Ovary (tissue), 9 donors: ENCODE measurements around the gene FNDC10. TPM values are rescaled to one million over a fixed set of nuclear protein-coding genes. Genes with fewer than 3 reads are reported as not detected.

Source experiments
- DNase-seq, 5 donors: peaks; one replicate each; pipeline ENCODE4 v3.0.0-alpha.2; 2019 to 2020
- H3K27ac ChIP-seq, 2 donors: fragments of 200-600 bp; one replicate each; pipeline versions ENCODE4 v1.5.1 to v1.8.0; 2019 to 2022
- H3K27me3 ChIP-seq: fragments of 200-600 bp; one replicate; pipeline ENCODE4 v1.8.0; 2022
- H3K36me3 ChIP-seq: fragments of 200-600 bp; sonication (generic); one replicate; pipeline ENCODE4 v1.5.1; 2019
- H3K4me1 ChIP-seq: one replicate; pipeline ENCODE4 v1.8.1; 2013; ENCODE audit warnings: mild to moderate bottlenecking, moderate library complexity; ENCODE audit not compliant: insufficient read depth
- H3K4me3 ChIP-seq: fragments of 200-600 bp; sonication (generic); one replicate; pipeline ENCODE4 v1.5.1; 2017
- H3K9me3 ChIP-seq, 2 donors: fragments of 200-600 bp in 1 of 2; sonication (generic) in 1 of 2; one replicate each; pipeline versions ENCODE4 v1.5.1 to v1.8.1; 2013 to 2019; ENCODE audit warnings: mild to moderate bottlenecking in 1 of 2, moderate library complexity in 1 of 2
- EP300 ChIP-seq: sonication (generic); formaldehyde crosslinking; IDR thresholded peaks from one replicate; pipeline ENCODE4 v1.6.1; 2017; ENCODE audit warnings: antibody characterized with exemption
- POLR2A ChIP-seq: fragments of 450-650 bp; IDR thresholded peaks from one replicate; pipeline ENCODE4 v1.6.1; 2017; ENCODE audit warnings: antibody characterized with exemption, mild to moderate bottlenecking, moderate library complexity
- WGBS, 3 donors: extraction: QIAGEN DNeasy Blood & Tissue Kit in 1 of 3; methylation state at CpG; one replicate each; pipeline versions ENCODE4 v1.1.5 to v1.1.7; 2013 to 2017; 5-methylcytosine and 5-hydroxymethylcytosine counted together
- intact Hi-C, 4 donors: fragments of 100-400 bp; cut with DNase I; formaldehyde crosslinking; loops; one replicate each; pipeline versions ENCODE4 v1.11.0 to v1.15.1; 2022 to 2023
- polyA plus RNA-seq, 2 donors: library from polyadenylated mRNA; stranded (reverse); fragments of 200-250 nt in 1 of 2; fragments of 350-450 nt in 1 of 2; fragmentation: Illumina TruSeq in 1 of 2; extraction: RNeasy Lipid Tissue Mini Kit (QIAGEN cat#74804) in 1 of 2; gene quantifications; one replicate each; pipeline ENCODE4 v1.2.3, GENCODE V29; 2013 to 2014
- total RNA-seq, 7 donors: library from RNA; depleted of rRNA in 2 of 7; stranded (reverse); fragments of >200 nt in 2 of 7; fragmentation: NEBNext Ultra II Directional in 3 of 7; extraction: Animal tissue kit (Norgen Biotek cat#: 25700) in 3 of 7; gene quantifications; one replicate each; pipeline versions ENCODE4 v1.1.0 to v1.2.4, GENCODE V29; 2016 to 2023
- TF ChIP-seq, protein P1 (sequence below), 3 donors: fragments of 450-650 bp in 2 of 3; fragments of 200-600 bp in 1 of 3; IDR thresholded peaks; one replicate each; pipeline versions ENCODE4 v1.5.1 to v1.8.0; 2016 to 2022; ENCODE audit warnings: antibody characterized with exemption in 3 of 3, mild to moderate bottlenecking in 1 of 3
- donor health status: DM: no; HTN: no; CAD: no; lungs with moderate emphysema.
- donor health status: DM: no; HTN: no; CAD: no.
- donor health status: Bipolar disorder and iron deficiency.
- donor health status: DM: yes; HTN: yes; CAD: no.
- donor health status: DM: no; HTN: no; CAD: no.
- donor health status: DM: yes; HTN: yes; CAD: no.

FNDC10 gene
- total and polyA plus RNA-seq, 9 donors, result 0.33 to 3.2 (median 1.8) TPM; not detected in 1

DNA sequence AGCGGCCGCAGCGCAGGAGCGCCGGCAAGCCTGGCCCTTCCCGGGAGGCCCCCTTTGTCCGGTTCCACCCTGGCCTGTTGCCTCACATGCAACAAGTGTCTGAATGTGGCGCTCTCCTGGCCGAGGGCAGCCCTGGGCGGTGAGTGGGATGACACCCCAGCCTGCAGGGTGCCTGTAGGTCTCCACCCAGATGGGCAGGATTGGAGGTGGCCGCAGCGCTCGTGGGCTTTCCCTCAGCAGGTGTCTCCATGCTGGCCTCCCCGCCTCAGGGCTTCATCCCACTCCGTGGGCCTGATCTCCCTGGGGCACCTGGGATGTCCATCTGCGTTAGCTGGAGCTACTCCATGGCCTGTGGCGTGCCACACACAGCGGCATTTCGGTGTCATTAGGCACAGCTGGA, 16.9 kb upstream of the FNDC10 start:
- intact Hi-C loops, result no loop called here
- Histone ChIP-seq H3K9me3 (no peaks in the 10 kb centered on the region), H3K27ac (no peak overlapping the region), H3K4me1 (peaks cover 14% of the 10 kb centered on the region), H3K27me3 (no peaks in the 10 kb centered on the region), H3K4me3 (peak overlapping the region; percentile 92), H3K36me3 (no peaks in the 10 kb centered on the region)
- 67 to 83% (median 69%) methylated on average over 19 of the region's 19 CpGs for WGBS, 3 donors
- TF ChIP-seq POLR2A (no peak), EP300 (no peak)
- TF ChIP-seq, protein P1, sequence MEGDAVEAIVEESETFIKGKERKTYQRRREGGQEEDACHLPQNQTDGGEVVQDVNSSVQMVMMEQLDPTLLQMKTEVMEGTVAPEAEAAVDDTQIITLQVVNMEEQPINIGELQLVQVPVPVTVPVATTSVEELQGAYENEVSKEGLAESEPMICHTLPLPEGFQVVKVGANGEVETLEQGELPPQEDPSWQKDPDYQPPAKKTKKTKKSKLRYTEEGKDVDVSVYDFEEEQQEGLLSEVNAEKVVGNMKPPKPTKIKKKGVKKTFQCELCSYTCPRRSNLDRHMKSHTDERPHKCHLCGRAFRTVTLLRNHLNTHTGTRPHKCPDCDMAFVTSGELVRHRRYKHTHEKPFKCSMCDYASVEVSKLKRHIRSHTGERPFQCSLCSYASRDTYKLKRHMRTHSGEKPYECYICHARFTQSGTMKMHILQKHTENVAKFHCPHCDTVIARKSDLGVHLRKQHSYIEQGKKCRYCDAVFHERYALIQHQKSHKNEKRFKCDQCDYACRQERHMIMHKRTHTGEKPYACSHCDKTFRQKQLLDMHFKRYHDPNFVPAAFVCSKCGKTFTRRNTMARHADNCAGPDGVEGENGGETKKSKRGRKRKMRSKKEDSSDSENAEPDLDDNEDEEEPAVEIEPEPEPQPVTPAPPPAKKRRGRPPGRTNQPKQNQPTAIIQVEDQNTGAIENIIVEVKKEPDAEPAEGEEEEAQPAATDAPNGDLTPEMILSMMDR (IDR thresholded peaks at IDR 0.05), result no peak
- DNase-seq, result peak in 2 of 5 donors; percentile 48 to 51

DNA sequence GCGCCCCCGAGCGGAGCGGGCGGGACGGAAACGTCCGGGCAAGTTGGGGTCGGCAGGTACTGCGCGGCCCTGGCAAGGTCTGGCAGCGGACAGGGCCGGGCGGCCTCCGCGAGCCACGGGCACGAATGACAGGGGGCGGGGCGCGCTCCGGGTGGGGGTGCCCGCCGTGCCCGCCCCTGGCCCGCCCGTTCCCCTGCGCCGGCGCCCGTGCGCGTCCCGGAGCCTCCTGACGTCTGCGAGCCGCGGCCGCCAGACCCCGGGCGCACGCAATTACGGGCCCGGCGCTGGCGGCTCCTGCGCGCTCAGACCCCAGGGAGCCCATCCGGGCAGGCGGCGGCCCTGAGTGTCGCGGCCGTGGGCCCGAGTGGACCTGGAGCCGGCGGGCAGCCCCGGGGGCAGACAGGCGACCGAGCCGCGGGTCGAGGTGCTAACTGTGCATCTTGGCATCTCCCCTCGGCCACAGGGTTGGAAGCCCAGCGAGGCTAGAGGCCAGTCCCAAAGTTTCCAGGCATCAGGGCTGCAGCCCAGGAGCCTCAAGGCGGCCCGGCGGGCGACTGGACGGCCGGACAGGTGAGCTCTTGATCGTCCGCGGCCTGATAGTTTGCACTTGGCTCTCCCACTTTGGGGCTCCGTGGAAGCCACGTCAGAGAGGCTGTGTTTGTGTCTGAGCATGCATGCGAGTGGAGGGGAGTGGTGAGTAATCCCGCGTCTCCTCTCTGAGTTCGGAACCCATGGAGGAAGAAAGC, 16.3 kb upstream of the FNDC10 start:
- Histone ChIP-seq H3K27me3 (no peaks in the 10 kb centered on the region), H3K9me3 (no peaks in the 10 kb centered on the region), H3K4me1 (peaks cover 15% of the 10 kb centered on the region), H3K36me3 (no peaks in the 10 kb centered on the region), H3K27ac (peak overlapping the region; percentile 100), H3K4me3 (peak overlapping the region; percentile 92)
- WGBS, 3 donors, result 2 to 6% (median 3%) methylated on average over 25 to 80 of the region's 80 CpGs
- intact Hi-C loops, result no loop called here
- peak in 1 of 5 donors; percentile 53 for DNase-seq
- TF ChIP-seq EP300 (no peak), POLR2A (no peak)
- TF ChIP-seq, protein P1 (IDR thresholded peaks at IDR 0.05), result no peak

DNA sequence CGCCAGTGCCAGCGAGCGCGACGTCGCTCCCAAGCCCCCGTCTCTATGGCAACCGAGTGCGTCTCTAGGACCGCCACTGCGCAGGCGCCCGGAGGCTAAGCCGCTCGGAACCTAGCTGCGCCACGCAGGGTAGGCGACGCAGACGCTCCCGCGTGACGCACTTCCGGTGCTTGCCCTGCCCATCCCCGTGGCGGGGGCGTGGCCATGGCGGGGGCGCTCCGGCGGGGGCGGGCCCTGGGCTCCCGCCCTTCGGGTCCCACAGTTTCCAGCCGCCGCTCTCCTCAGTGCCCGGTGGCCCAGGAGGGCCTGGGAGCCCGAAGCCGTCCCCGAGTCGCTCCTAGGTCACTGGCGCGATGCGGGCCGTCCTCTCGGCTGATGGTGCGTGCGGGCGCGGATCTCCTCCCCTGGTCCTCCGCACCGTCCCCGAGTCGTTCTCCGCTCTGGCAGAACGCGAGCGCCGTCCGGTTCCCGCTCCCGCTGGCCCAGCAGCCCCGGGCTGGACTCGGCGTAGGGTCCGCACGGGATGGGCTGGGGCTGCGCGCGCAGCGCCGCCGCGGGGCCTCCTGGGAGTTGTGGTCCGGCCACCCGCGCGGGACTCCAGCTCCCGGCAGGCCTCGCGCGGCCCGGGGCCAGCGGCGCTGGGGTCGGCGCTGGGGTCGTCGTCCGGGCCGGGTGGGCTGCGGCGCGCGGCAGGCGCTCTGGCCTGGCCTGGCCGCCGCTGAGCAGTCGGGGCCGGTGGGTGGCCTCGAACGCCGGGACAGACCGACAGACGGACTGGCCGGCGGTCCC, 15.5 kb upstream of the FNDC10 start, which contains the start of gene MIB2:
Gene MIB2, plus strand, starts transcription at position 245 of the 789 bp plus-strand sequence. CDS start 7,953 bp downstream, outside the sequence.
- peak; percentile 94 to 98 (median 96) for DNase-seq
- no peaks in the 10 kb centered on the region for H3K27me3 ChIP-seq
- TF ChIP-seq, protein P1 (IDR thresholded peaks at IDR 0.05), result peak in 1 of 3 donors; percentile 25
- TF ChIP-seq EP300 (no peak), POLR2A (peak; percentile 82)
- peak within 1 kb of the TSS; percentile 92 for H3K4me3 ChIP-seq
- peaks cover 15% of the 10 kb centered on the region for H3K4me1 ChIP-seq
- 0 to 1% (median 0%) methylated on average over 21 to 107 of the region's 107 CpGs for WGBS, 3 donors
- H3K27ac ChIP-seq, result peak within 1 kb of the TSS; percentile 100
- no peaks in the 10 kb centered on the region for H3K36me3 ChIP-seq
- intact Hi-C loops, result no loop called here
- no peaks in the 10 kb centered on the region for H3K9me3 ChIP-seq

DNA sequence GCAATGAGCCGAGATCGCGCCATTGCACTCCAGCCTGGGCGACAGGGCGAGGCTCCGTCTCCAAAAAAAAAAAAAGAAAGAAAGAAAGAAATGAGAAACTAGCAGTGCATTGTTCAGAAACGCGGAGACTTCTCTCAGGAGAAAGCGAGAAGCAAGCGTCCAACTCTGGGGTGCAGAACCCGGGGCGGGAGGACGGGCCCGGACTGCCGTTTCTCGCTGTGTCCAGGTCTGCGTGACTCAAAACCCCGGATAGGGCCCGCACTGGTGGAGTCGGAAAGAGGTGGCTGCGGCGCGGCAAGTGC, 15.0 kb upstream of the FNDC10 start:
- 0% methylated on average over 23 of the region's 23 CpGs for WGBS, 3 donors
- TF ChIP-seq EP300, result no peak
- TF ChIP-seq POLR2A, result no peak
- TF ChIP-seq, protein P1 (IDR thresholded peaks at IDR 0.05), result no peak
- H3K36me3 ChIP-seq, result no peaks in the 10 kb centered on the region
- H3K27me3 ChIP-seq, result no peaks in the 10 kb centered on the region
- H3K4me3 ChIP-seq, result peak overlapping the region; percentile 92
- intact Hi-C loops, result no loop called here
- H3K27ac ChIP-seq, result peak overlapping the region; percentile 100
- no peaks in the 10 kb centered on the region for H3K9me3 ChIP-seq
- H3K4me1 ChIP-seq, result peaks cover 15% of the 10 kb centered on the region
- no peak for DNase-seq
